SH-SY5Y (cell line): ENCODE results near the gene UBASH3A.

ENCODE experiments used
- GATA2 ChIP-seq: IDR thresholded peaks from 2 replicates; pipeline ENCODE4 v1.6.1; 2011; ENCODE audit warnings: mild to moderate bottlenecking, low read depth, low read length
- GATA3 ChIP-seq: IDR thresholded peaks from 2 replicates; pipeline ENCODE4 v1.6.1; 2011; ENCODE audit warnings: low read depth, mild to moderate bottlenecking, low read length, moderate library complexity

DNA sequence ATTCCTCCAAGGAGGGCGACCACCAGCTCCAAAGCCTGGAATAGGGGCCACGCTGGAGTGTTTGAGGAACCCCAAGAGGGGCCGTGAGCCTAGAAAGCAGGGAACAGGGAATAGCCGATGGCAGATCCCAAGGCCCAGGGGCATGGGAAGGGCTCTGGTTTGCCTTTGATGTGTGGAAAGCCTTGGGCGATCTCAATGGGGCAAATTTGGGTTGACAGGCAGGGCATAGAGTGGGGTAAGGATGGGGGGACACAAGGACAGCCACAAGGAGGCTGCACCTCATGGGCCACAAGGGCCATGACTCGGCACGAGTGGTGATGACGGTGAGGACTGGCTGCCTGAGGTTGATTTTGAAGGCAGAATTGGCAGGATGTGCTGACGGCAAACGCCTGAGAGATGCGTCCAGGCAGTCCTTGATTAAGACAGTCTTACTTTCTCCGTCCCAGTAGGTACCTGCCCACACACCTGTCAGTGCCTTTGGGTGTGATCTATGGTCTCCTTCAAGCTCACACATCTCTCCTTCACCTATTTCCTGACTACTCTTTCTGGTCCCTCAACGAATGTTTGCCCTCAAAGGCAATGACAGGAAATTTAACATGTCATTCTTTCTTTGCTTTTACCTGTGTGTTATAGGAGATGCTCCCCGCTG, 5.8 kb upstream of the UBASH3A start:
- TF ChIP-seq GATA2 (no peak), GATA3 (no peak)
